WERI-Rb-1 (cell line): Measurements from ENCODE around the gene ATP8B3.
"Not testable (repeated sequence)": the region's sequence is repeated elsewhere in the genome, so short reads cannot be mapped to it uniquely, and the experiment has no call there.

Experiments
- DNase-seq: peaks from one replicate; pipeline ENCODE4 v3.0.0-alpha.2; 2020
- H3K27ac ChIP-seq: fragments of 250-450 bp; sonication (Bioruptor Pico); 2 replicates; pipeline ENCODE4 v1.5.1; 2020; ENCODE audit warnings: mild to moderate bottlenecking, moderate library complexity
- H3K27me3 ChIP-seq: fragments of 250-450 bp; sonication (Bioruptor Pico); 2 replicates; pipeline ENCODE4 v1.5.1; 2021; ENCODE audit warnings: mild to moderate bottlenecking, low read depth, moderate library complexity; ENCODE audit not compliant: insufficient read depth, severe bottlenecking
- H3K36me3 ChIP-seq: fragments of 250-450 bp; sonication (Bioruptor Pico); 2 replicates; pipeline ENCODE4 v1.5.1; 2020; ENCODE audit warnings: mild to moderate bottlenecking, moderate library complexity
- H3K4me3 ChIP-seq: 2 replicates; pipeline ENCODE4 v1.5.1; 2011; ENCODE audit warnings: low read depth, mild to moderate bottlenecking, control low read depth, low read length
- H3K9me3 ChIP-seq: fragments of 250-450 bp; sonication (Bioruptor Pico); 2 replicates; pipeline ENCODE4 v1.5.1; 2021; ENCODE audit warnings: mild to moderate bottlenecking, moderate library complexity; ENCODE audit not compliant: severe bottlenecking
- CTCF ChIP-seq: IDR thresholded peaks from 2 replicates; pipeline ENCODE4 v1.5.1; 2011; ENCODE audit warnings: low read depth, mild to moderate bottlenecking, control low read depth, inconsistent platforms, low read length

The ATP8B3 gene

GRCh38 chr19:1799695-1800342 lies 12.3 kb downstream of the ATP8B3 start:
- no peak overlapping the region for H3K4me3 ChIP-seq
- no peak overlapping the region for H3K27ac ChIP-seq
- H3K36me3 ChIP-seq = no peaks in the 10 kb centered on the region
- TF ChIP-seq CTCF = no peak
- no peaks in the 10 kb centered on the region for H3K9me3 ChIP-seq
- no peaks in the 10 kb centered on the region for H3K27me3 ChIP-seq
- no peak for DNase-seq

- not testable (repeated sequence) for H3K4me3 ChIP-seq, H3K27ac ChIP-seq, DNase-seq, H3K27me3 ChIP-seq, H3K36me3 ChIP-seq, H3K9me3 ChIP-seq
These were observed 14.8 kb downstream of the ATP8B3 start for GRCh38 chr19:1797313-1797712.

- H3K27me3 ChIP-seq = no peaks in the 10 kb centered on the region
- DNase-seq = no peak
- no peak overlapping the region for H3K27ac ChIP-seq
- H3K4me3 ChIP-seq = no peak overlapping the region
- H3K36me3 ChIP-seq = no peaks in the 10 kb centered on the region
- no peaks in the 10 kb centered on the region for H3K9me3 ChIP-seq
- no peak for TF ChIP-seq CTCF
These were observed 15.5 kb downstream of the ATP8B3 start for GRCh38 chr19:1796395-1797142.

- 0 out of 2 replicates have a peak, but pooled peaks have one; percentile 12 for TF ChIP-seq CTCF
- Histone ChIP-seq H3K4me3 (no peak overlapping the region), H3K27ac (no peak overlapping the region), H3K9me3 (no peaks in the 10 kb centered on the region), H3K36me3 (no peaks in the 10 kb centered on the region), H3K27me3 (no peaks in the 10 kb centered on the region)
- DNase-seq = peak; percentile 40
These were observed 17.5 kb downstream of the ATP8B3 start for GRCh38 chr19:1794424-1795172.

GRCh38 chr19:1791879-1792278 lies 20.2 kb downstream of the ATP8B3 start:
- no peaks in the 10 kb centered on the region for H3K9me3 ChIP-seq
- TF ChIP-seq CTCF = no peak
- no peak overlapping the region for H3K27ac ChIP-seq
- DNase-seq = no peak
- no peaks in the 10 kb centered on the region for H3K36me3 ChIP-seq
- no peaks in the 10 kb centered on the region for H3K27me3 ChIP-seq
- H3K4me3 ChIP-seq = no peak overlapping the region
